Esophagus squamous epithelium (tissue), 4 donors: ENCODE results near the gene CCDC51.

Source experiments
- CTCF ChIP-seq, 6 experiments: fragments of 450-650 bp in 4 of 6; fragments of 200-600 bp in 2 of 6; sonication (generic) in 2 of 6; IDR thresholded peaks; one replicate each; pipeline ENCODE4 v1.5.1; 2016 to 2019; ENCODE audit warnings: antibody characterized with exemption in 6 of 6, mild to moderate bottlenecking in 4 of 6, moderate library complexity in 4 of 6
- POLR2A ChIP-seq, 4 donors: fragments of 450-650 bp; IDR thresholded peaks; one replicate each; pipeline ENCODE4 v1.6.1; 2017; ENCODE audit warnings: antibody characterized with exemption in 4 of 4, mild to moderate bottlenecking in 4 of 4, moderate library complexity in 3 of 4

GRCh38 chr3:48428088-48428571, 11.8 kb downstream of the CCDC51 start:
- no peak for TF ChIP-seq CTCF (IDR thresholded peaks at IDR 0.05)
- no peak for TF ChIP-seq POLR2A (IDR thresholded peaks at IDR 0.05)
